ENCODE data around the gene C1orf159. TPM values are rescaled to one million over a fixed set of nuclear protein-coding genes. Genes with fewer than 3 reads are reported as not detected.

Gene C1orf159
- total and polyA plus RNA-seq, 12 donors, result 0.55 to 54.3 (median 11.3) TPM

- TF ChIP-seq POLR2A (IDR thresholded peaks at IDR 0.05) (no peak), CTCF (IDR thresholded peaks at IDR 0.05) (no peak)
- Histone ChIP-seq H3K27ac (no peak overlapping the region), H3K4me3 (no peak overlapping the region), H3K36me3 (replicated peaks in 1 of 2) (no peaks in the 10 kb centered on the region), H3K4me1 (replicated peaks in 1 of 2) (peaks cover 4% of the 10 kb centered on the region in 2 donors), H3K27me3 (peaks cover 21% of the 10 kb centered on the region), H3K9me3 (replicated peaks in 1 of 3) (no peaks in the 10 kb centered on the region)
- WGBS, 4 donors, result 83 to 91% (median 88%) methylated on average over 2 to 18 of the region's 18 CpGs
- intact Hi-C loops (cut with DNase I), result no loop called here
- DNase-seq, result no peak
Measured at GRCh38 chr1:1054099-1054700, 61.7 kb downstream of the C1orf159 start.

GRCh38 chr1:1053682-1054081 is 62.2 kb downstream of the C1orf159 start:
- H3K27me3 ChIP-seq, result peaks cover 16% of the 10 kb centered on the region
- no peak for DNase-seq
- no peaks in the 10 kb centered on the region for H3K36me3 ChIP-seq (replicated peaks in 1 of 2)
- TF ChIP-seq POLR2A (IDR thresholded peaks at IDR 0.05) (no peak), CTCF (IDR thresholded peaks at IDR 0.05) (no peak)
- WGBS, 4 donors, result 86 to 94% (median 91%) methylated on average over 4 to 18 of the region's 18 CpGs
- intact Hi-C loops (cut with DNase I), result no loop called here
- no peak overlapping the region for H3K4me3 ChIP-seq
- no peak overlapping the region for H3K27ac ChIP-seq
- no peaks in the 10 kb centered on the region for H3K4me1 ChIP-seq (replicated peaks in 1 of 2)
- H3K9me3 ChIP-seq (replicated peaks in 1 of 3), result no peaks in the 10 kb centered on the region

GRCh38 chr1:1053022-1053421 is 62.9 kb downstream of the C1orf159 start:
- Histone ChIP-seq H3K36me3 (replicated peaks in 1 of 2) (no peaks in the 10 kb centered on the region), H3K4me3 (no peak overlapping the region), H3K27me3 (peaks cover 9% of the 10 kb centered on the region), H3K27ac (no peak overlapping the region), H3K9me3 (replicated peaks in 1 of 3) (no peaks in the 10 kb centered on the region), H3K4me1 (replicated peaks in 1 of 2) (no peaks in the 10 kb centered on the region)
- intact Hi-C loops (cut with DNase I), result no loop called here
- 85 to 91% (median 87%) methylated on average over 9 to 15 of the region's 15 CpGs for WGBS, 4 donors
- TF ChIP-seq CTCF (IDR thresholded peaks at IDR 0.05), result no peak
- TF ChIP-seq POLR2A (IDR thresholded peaks at IDR 0.05), result no peak
- DNase-seq, result no peak

- DNase-seq, result no peak
- Histone ChIP-seq H3K9me3 (replicated peaks in 1 of 3) (no peaks in the 10 kb centered on the region), H3K27me3 (peaks cover 7% of the 10 kb centered on the region), H3K27ac (no peak overlapping the region), H3K4me3 (no peak overlapping the region), H3K36me3 (replicated peaks in 1 of 2) (no peaks in the 10 kb centered on the region), H3K4me1 (replicated peaks in 1 of 2) (no peaks in the 10 kb centered on the region)
- 86 to 92% (median 90%) methylated on average over 19 to 29 of the region's 29 CpGs for WGBS, 4 donors
- no peak for TF ChIP-seq CTCF (IDR thresholded peaks at IDR 0.05)
- no peak for TF ChIP-seq POLR2A (IDR thresholded peaks at IDR 0.05)
- intact Hi-C loops (cut with DNase I), result no loop called here
Measured at GRCh38 chr1:1052003-1052840, 63.7 kb downstream of the C1orf159 start.
